KOPT-K1 (cell line): Measurements from ENCODE around the gene LAT.
A peak's percentile ranks its signal among the peaks of the same experiment; 100 is the strongest.

Experiments used
- H3K27ac ChIP-seq: fragments of 200-600 bp; sonication (generic); 2 replicates; pipeline ENCODE4 v1.5.1; 2016; ENCODE audit warnings: antibody characterized with exemption, mild to moderate bottlenecking, low read depth, low read length; ENCODE audit not compliant: poor library complexity, severe bottlenecking
- H3K36me3 ChIP-seq: fragments of 200-600 bp; sonication (generic); 2 replicates; pipeline ENCODE4 v1.5.1; 2017; ENCODE audit warnings: antibody characterized with exemption, mild to moderate bottlenecking, low read length, moderate library complexity; ENCODE audit not compliant: insufficient read depth
- H3K9me3 ChIP-seq: fragments of 200-600 bp; sonication (generic); 2 replicates; pipeline ENCODE4 v1.5.1; 2017; ENCODE audit warnings: antibody characterized with exemption, low read length, mild to moderate bottlenecking; ENCODE audit not compliant: insufficient read depth, poor library complexity, severe bottlenecking

The LAT gene

DNA sequence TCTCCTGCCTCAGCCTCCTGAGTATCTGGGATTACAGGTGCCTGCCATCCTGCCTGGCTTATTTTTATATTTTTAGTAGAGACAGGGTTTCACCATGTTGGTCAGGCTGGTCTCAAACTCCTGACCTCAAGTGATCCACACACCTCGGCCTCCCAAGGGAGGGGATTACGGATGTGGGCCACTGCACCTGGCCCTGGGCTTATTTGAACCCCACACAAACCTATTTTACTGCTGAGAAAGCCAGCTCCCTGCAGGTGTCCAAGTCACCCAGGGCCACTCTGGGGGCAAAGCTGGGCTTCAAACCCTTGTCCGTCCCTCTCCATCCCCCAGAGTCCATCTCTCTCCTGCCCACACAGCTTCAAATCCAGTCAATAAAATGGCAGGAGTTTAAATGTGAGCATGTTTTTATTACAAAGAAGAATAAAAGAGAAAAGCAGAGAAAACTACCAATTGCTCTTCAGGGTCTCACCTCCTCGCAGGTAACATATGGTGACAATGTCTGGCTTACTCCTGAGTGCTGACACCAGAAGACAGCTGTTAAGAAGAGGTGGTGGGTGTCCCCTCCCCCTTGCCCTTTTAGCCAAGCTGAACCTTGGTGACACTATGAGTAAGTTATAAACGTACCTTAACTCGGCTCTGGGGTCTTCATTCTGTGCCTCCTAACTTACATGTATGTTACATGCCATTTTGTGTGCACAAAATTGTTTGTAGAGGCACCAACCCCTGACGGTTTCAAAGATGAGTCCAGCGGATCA lies 45.4 kb downstream of the LAT start:
- Histone ChIP-seq H3K9me3 (no peaks in the 10 kb centered on the region), H3K27ac (peak overlapping the region; percentile 16), H3K36me3 (no peaks in the 10 kb centered on the region)
